Parathyroid adenoma (tissue), 2 donors: ENCODE results near the gene KRTAP5-3.
A peak's percentile ranks its signal among the peaks of the same experiment; 100 is the strongest.

ENCODE experiments used
- H2AFZ ChIP-seq: fragments of 300-600 bp; sonication (generic); one replicate; pipeline ENCODE4 v1.7.0; 2017; ENCODE audit warnings: antibody characterized with exemption, mild to moderate bottlenecking
- H3K27ac ChIP-seq: fragments of 300-600 bp; sonication (generic); one replicate; pipeline ENCODE4 v1.7.0; 2017
- H3K27me3 ChIP-seq: fragments of 300-600 bp; sonication (generic); one replicate; pipeline ENCODE4 v1.7.0; 2017; ENCODE audit warnings: low read length; ENCODE audit not compliant: control insufficient read depth, insufficient read depth
- H3K36me3 ChIP-seq: fragments of 300-600 bp; sonication (generic); one replicate; pipeline ENCODE4 v1.7.0; 2017; ENCODE audit warnings: low read length; ENCODE audit not compliant: control insufficient read depth, insufficient read depth
- H3K4me1 ChIP-seq: fragments of 300-600 bp; sonication (generic); one replicate; pipeline ENCODE4 v1.7.0; 2017; ENCODE audit warnings: control low read depth
- H3K4me2 ChIP-seq: fragments of 300-600 bp; sonication (generic); one replicate; pipeline ENCODE4 v1.7.0; 2017; ENCODE audit warnings: low read length
- H3K4me3 ChIP-seq: fragments of 300-600 bp; sonication (generic); one replicate; pipeline ENCODE4 v1.7.0; 2017; ENCODE audit warnings: low read depth, low read length
- H3K79me2 ChIP-seq: fragments of 300-600 bp; sonication (generic); one replicate; pipeline ENCODE4 v1.7.0; 2017; ENCODE audit warnings: control low read depth
- H3K9ac ChIP-seq: fragments of 300-600 bp; sonication (generic); one replicate; pipeline ENCODE4 v1.7.0; 2017; ENCODE audit warnings: mild to moderate bottlenecking
- H3K9me3 ChIP-seq: fragments of 300-600 bp; sonication (generic); one replicate; pipeline ENCODE4 v1.7.0; 2017; ENCODE audit warnings: low read length; ENCODE audit not compliant: control insufficient read depth
- TF ChIP-seq, protein P1 (sequence below): fragments of 300-600 bp; sonication (generic); IDR thresholded peaks from one replicate; pipeline ENCODE4 v1.7.0; 2017; ENCODE audit warnings: antibody characterized with exemption, mild to moderate bottlenecking
- donor health status: primary hyperparathyroidism.

Gene KRTAP5-3

GRCh38 chr11:1573903-1574237, 34.4 kb downstream of the KRTAP5-3 start:
- Histone ChIP-seq H2AFZ (peak overlapping the region; percentile 80), H3K27me3 (no peaks in the 10 kb centered on the region), H3K27ac (peak overlapping the region; percentile 74), H3K9ac (no peak overlapping the region), H3K4me3 (peak overlapping the region; percentile 53), H3K36me3 (no peaks in the 10 kb centered on the region), H3K9me3 (no peaks in the 10 kb centered on the region), H3K4me2 (peak overlapping the region; percentile 71), H3K4me1 (no peaks in the 10 kb centered on the region), H3K79me2 (no peaks in the 10 kb centered on the region)
- TF ChIP-seq, protein P1, sequence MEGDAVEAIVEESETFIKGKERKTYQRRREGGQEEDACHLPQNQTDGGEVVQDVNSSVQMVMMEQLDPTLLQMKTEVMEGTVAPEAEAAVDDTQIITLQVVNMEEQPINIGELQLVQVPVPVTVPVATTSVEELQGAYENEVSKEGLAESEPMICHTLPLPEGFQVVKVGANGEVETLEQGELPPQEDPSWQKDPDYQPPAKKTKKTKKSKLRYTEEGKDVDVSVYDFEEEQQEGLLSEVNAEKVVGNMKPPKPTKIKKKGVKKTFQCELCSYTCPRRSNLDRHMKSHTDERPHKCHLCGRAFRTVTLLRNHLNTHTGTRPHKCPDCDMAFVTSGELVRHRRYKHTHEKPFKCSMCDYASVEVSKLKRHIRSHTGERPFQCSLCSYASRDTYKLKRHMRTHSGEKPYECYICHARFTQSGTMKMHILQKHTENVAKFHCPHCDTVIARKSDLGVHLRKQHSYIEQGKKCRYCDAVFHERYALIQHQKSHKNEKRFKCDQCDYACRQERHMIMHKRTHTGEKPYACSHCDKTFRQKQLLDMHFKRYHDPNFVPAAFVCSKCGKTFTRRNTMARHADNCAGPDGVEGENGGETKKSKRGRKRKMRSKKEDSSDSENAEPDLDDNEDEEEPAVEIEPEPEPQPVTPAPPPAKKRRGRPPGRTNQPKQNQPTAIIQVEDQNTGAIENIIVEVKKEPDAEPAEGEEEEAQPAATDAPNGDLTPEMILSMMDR, result no peak

DNA sequence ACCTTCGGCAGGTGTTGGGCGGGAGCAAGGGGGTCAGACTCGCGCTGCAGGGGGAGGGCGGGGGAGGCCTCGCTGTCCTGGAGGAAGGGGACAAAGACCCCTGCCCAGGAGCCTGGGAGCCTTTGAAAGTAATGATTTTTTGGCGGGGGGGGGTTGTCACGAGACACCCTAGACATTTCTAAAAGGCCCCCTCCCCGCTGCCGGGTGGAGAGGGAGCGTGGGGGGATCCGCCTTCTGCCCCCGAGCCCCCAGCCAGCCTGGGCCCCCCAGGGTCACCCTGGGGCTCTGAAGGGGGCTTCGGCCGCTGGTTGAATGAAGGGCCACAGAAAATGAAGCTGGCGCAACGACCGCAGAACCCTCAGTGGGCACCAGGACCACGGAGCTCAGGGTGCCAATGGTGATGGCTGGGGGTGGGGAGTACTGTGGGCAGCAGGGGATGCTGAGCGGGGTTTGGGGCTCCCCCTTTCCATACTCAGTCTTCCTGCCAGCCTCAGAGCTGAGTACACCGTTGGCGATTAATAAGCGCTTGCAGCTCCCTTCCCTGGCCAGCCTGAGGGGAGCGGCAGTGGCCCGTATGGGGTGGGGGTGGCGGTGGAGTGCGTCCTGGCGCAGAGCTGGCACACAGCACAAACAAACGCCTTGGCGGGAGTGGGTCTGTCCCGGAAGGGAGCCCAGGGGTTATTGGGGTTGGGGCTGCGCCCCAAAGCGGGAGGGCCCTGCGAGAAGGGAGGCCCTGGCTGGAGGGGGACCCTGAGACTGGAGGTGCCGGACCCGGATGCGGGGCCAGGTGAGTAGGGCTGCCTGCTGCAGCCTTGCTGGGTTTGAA, 35.0 kb downstream of the KRTAP5-3 start:
- Histone ChIP-seq H3K27me3 (no peaks in the 10 kb centered on the region), H3K27ac (peak overlapping the region; percentile 74), H2AFZ (peak overlapping the region; percentile 80), H3K4me1 (no peaks in the 10 kb centered on the region), H3K4me3 (peak overlapping the region; percentile 53), H3K9ac (no peak overlapping the region), H3K79me2 (no peaks in the 10 kb centered on the region), H3K9me3 (no peaks in the 10 kb centered on the region), H3K4me2 (peak overlapping the region; percentile 71), H3K36me3 (no peaks in the 10 kb centered on the region)
- TF ChIP-seq, protein P1, result no peak

GRCh38 chr11:1572197-1573076, 35.8 kb downstream of the KRTAP5-3 start, which contains the start of gene DUSP8:
Gene DUSP8 (minus strand): TSS chr11:1572271. CDS start chr11:1565826, 6,445 bp downstream.
- Histone ChIP-seq H3K79me2 (no peaks in the 10 kb centered on the region), H3K36me3 (no peaks in the 10 kb centered on the region), H3K9me3 (no peaks in the 10 kb centered on the region), H3K9ac (peak within 1 kb of the TSS; percentile 72), H3K4me1 (no peaks in the 10 kb centered on the region), H3K27ac (peak within 1 kb of the TSS; percentile 74), H3K27me3 (no peaks in the 10 kb centered on the region), H2AFZ (peak within 1 kb of the TSS; percentile 80), H3K4me2 (peak within 1 kb of the TSS; percentile 71), H3K4me3 (peak within 1 kb of the TSS; percentile 53)
- TF ChIP-seq, protein P1, result no peak

DNA sequence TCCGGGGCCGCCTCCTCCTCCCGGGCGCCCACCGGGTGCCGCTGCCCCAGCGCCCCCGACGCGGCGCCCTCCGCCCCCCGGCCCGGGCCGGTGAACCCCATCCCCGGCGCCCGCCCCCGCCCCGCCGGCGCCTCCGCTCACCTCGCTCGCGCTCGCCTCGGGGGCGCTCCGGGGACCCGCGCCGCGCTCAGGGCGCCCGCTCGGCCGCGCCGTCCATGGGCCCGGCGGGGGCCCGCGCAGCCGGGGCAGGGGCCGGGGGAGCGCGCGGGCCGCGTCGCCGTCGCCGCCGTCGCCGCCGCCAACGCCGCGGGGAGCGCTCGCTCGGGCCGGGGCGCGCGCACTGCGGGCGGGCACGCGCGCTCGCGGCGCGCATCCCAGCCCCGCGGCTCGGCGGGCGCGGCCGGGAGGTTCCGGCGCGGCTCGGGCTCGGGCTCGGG, 36.5 kb downstream of the KRTAP5-3 start:
- Histone ChIP-seq H3K27me3 (no peaks in the 10 kb centered on the region), H3K9me3 (no peaks in the 10 kb centered on the region), H3K36me3 (no peaks in the 10 kb centered on the region), H3K9ac (no peak overlapping the region), H3K4me1 (no peaks in the 10 kb centered on the region), H3K27ac (no peak overlapping the region), H3K4me3 (peak overlapping the region; percentile 46), H3K4me2 (no peak overlapping the region), H2AFZ (no peak overlapping the region), H3K79me2 (no peaks in the 10 kb centered on the region)
- TF ChIP-seq, protein P1, result no peak
